ENCODE data around the gene EN2. TPM values are rescaled to one million over a fixed set of nuclear protein-coding genes. Genes with fewer than 3 reads are reported as not detected.
A peak's percentile ranks its signal among the peaks of the same experiment; 100 is the strongest.

EN2 gene
- total and polyA plus RNA-seq, 8 donors, result not detected

- FAIRE-seq, result no peak
- 2 to 4% methylated on average over 52 of the region's 52 CpGs for WGBS, 2 donors
- TF ChIP-seq, protein P1, sequence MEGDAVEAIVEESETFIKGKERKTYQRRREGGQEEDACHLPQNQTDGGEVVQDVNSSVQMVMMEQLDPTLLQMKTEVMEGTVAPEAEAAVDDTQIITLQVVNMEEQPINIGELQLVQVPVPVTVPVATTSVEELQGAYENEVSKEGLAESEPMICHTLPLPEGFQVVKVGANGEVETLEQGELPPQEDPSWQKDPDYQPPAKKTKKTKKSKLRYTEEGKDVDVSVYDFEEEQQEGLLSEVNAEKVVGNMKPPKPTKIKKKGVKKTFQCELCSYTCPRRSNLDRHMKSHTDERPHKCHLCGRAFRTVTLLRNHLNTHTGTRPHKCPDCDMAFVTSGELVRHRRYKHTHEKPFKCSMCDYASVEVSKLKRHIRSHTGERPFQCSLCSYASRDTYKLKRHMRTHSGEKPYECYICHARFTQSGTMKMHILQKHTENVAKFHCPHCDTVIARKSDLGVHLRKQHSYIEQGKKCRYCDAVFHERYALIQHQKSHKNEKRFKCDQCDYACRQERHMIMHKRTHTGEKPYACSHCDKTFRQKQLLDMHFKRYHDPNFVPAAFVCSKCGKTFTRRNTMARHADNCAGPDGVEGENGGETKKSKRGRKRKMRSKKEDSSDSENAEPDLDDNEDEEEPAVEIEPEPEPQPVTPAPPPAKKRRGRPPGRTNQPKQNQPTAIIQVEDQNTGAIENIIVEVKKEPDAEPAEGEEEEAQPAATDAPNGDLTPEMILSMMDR (IDR thresholded peaks at IDR 0.05), result no peak
- H3K27me3 ChIP-seq, result peaks cover 0 to 71% (median 18%) of the 10 kb centered on the region in 4 donors
- no peaks in the 10 kb centered on the region for H3K36me3 ChIP-seq
- H3K27ac ChIP-seq, result no peak overlapping the region
- intact Hi-C loops (cut with DNase I), result no loop called here
- no peak for ATAC-seq
- H3K9me3 ChIP-seq, result no peaks in the 10 kb centered on the region
- peaks cover 0 to 11% (median 0%) of the 10 kb centered on the region in 3 donors for H3K4me1 ChIP-seq
- peak in 1 of 6 donors; percentile 53 for DNase-seq
- no peak overlapping the region for H3K4me3 ChIP-seq
Measured at GRCh38 chr7:155449869-155450557, 7.9 kb upstream of the EN2 start.

GRCh38 chr7:155450558-155450969 lies 7.4 kb upstream of the EN2 start:
- Histone ChIP-seq H3K36me3 (no peaks in the 10 kb centered on the region), H3K9me3 (no peaks in the 10 kb centered on the region), H3K4me1 (peaks cover 0 to 11% (median 0%) of the 10 kb centered on the region in 3 donors), H3K27me3 (peaks cover 0 to 77% (median 21%) of the 10 kb centered on the region in 4 donors), H3K27ac (no peak overlapping the region), H3K4me3 (no peak overlapping the region)
- TF ChIP-seq, protein P1 (IDR thresholded peaks at IDR 0.05), result no peak
- intact Hi-C loops (cut with DNase I), result no loop called here
- DNase-seq (peak in 1 of 6 donors; percentile 56), FAIRE-seq (no peak), ATAC-seq (no peak)
- WGBS, 2 donors, result 3 to 4% methylated on average over 16 to 24 of the region's 24 CpGs

- no peak overlapping the region for H3K27ac ChIP-seq
- FAIRE-seq, result no peak
- peaks cover 0 to 11% (median 0%) of the 10 kb centered on the region in 3 donors for H3K4me1 ChIP-seq
- H3K4me3 ChIP-seq, result no peak overlapping the region
- TF ChIP-seq, protein P1 (IDR thresholded peaks at IDR 0.05), result no peak
- no peaks in the 10 kb centered on the region for H3K36me3 ChIP-seq
- 3 to 4% methylated on average over 46 of the region's 46 CpGs for WGBS, 2 donors
- intact Hi-C loops (cut with DNase I), result no loop called here
- H3K9me3 ChIP-seq, result no peaks in the 10 kb centered on the region
- peak in 2 of 6 donors; percentile 29 to 53 for DNase-seq
- H3K27me3 ChIP-seq, result peaks cover 5 to 83% (median 24%) of the 10 kb centered on the region in 4 donors
- ATAC-seq, result no peak
Measured at GRCh38 chr7:155450970-155451801, 6.7 kb upstream of the EN2 start.

DNA sequence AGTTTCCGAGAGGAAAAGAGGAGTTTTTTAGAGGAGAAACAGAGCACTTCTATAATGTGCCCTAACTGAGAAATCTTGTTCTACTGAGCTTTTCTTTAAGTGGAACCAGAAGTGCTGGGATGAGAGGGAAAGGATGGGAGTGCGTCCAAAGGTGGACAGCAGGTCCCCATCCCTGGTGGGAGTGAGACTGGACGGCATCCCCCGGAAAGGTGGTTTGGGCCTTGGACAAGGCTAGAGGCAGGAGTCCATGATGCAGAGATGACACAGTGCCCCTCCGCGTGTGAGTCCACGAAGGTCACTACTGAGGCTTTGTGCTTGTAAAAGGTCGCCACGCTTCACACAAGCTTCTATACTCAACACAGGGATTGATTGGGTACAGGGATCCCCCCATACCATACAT lies 6.1 kb upstream of the EN2 start:
- no peaks in the 10 kb centered on the region for H3K36me3 ChIP-seq
- peaks cover 7 to 86% (median 25%) of the 10 kb centered on the region in 4 donors for H3K27me3 ChIP-seq
- DNase-seq (peak in 1 of 6 donors; percentile 21), ATAC-seq (no peak), FAIRE-seq (no peak)
- TF ChIP-seq, protein P1 (IDR thresholded peaks at IDR 0.05), result no peak
- H3K4me1 ChIP-seq, result peaks cover 0 to 11% (median 0%) of the 10 kb centered on the region in 3 donors
- H3K27ac ChIP-seq, result no peak overlapping the region
- no peak overlapping the region for H3K4me3 ChIP-seq
- WGBS, 2 donors, result 10 to 11% methylated on average over 9 of the region's 9 CpGs
- H3K9me3 ChIP-seq, result no peaks in the 10 kb centered on the region
- intact Hi-C loops (cut with DNase I), result no loop called here
